LNCaP clone FGC (cell line): ENCODE data around the gene GHR.

Experiments used
- DNase-seq: peaks from one replicate; pipeline ENCODE4 v3.0.0-alpha.2; 2011; ENCODE audit warnings: low read depth
- H3K4me3 ChIP-seq: 2 replicates; pipeline ENCODE4 v1.5.1; 2011; ENCODE audit warnings: mild to moderate bottlenecking, low read depth, low read length, control low read depth
- TF ChIP-seq, protein P1 (sequence below): IDR thresholded peaks from 2 replicates; pipeline ENCODE4 v1.5.1; 2012; ENCODE audit warnings: mild to moderate bottlenecking; ENCODE audit not compliant: control insufficient read depth, insufficient read depth; ENCODE audit errors: extremely low read depth

The GHR gene

DNA sequence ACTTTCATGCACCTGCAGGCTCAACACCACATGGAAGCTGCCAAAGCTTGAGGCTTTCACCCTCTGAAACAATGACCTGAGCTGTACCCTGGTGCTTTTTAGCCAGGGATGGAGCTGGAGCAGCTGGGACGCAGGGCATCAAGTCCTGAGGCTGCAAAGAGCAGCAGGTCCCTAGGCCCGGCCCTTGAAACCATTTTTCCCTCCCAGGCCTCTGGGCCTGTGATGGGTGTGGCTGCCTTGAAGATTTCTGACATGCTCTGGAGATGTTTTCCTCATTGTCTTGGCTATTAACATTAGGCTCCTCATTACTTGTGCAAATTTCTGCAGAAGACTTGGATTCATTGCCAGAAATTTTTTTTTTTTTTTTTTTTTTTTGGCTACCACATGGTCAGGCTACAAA lies 30.3 kb upstream of the GHR start:
- no peak for DNase-seq
- TF ChIP-seq, protein P1, sequence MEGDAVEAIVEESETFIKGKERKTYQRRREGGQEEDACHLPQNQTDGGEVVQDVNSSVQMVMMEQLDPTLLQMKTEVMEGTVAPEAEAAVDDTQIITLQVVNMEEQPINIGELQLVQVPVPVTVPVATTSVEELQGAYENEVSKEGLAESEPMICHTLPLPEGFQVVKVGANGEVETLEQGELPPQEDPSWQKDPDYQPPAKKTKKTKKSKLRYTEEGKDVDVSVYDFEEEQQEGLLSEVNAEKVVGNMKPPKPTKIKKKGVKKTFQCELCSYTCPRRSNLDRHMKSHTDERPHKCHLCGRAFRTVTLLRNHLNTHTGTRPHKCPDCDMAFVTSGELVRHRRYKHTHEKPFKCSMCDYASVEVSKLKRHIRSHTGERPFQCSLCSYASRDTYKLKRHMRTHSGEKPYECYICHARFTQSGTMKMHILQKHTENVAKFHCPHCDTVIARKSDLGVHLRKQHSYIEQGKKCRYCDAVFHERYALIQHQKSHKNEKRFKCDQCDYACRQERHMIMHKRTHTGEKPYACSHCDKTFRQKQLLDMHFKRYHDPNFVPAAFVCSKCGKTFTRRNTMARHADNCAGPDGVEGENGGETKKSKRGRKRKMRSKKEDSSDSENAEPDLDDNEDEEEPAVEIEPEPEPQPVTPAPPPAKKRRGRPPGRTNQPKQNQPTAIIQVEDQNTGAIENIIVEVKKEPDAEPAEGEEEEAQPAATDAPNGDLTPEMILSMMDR = no peak
- no peak overlapping the region for H3K4me3 ChIP-seq

DNA sequence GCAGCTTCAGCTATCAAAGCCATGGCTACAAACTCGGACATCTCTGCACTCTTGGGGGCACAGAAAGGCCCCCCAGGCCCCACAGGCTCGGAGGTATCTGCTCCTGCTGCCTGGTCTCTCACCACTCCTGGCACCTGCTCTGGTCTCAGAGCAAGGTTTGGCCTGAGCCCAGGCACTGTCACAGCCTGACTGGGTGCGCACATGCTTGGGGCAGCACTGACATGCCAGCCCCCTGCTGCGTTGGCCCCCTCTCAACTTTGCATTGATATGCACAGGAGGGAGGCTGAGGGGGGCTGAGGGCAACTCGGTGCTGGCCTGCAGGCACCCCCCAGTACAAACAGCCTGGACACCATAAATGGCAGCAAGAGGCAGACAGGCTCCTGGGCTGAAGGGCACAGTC lies 27.1 kb upstream of the GHR start:
- TF ChIP-seq, protein P1 = no peak
- no peak for DNase-seq
- no peak overlapping the region for H3K4me3 ChIP-seq

DNA sequence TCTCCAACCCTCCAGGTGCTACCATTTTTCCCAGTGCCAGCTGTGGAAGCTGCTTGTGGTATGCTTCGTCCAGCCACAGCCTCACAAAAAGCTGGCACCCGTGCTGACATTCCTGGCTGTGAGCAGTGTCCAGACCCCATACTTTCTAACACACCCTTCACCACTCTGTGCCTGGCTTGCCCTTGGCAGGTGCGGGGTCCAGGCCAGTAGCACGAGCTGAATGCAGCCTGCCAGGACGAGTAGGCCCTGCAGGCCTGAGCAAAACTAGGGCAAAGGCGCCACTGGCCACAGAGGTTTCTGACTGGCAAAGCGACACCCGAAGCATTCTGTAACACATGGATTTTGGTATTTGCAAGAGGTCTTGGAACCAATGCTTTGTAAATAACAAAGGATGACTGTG lies 26.0 kb upstream of the GHR start:
- no peak overlapping the region for H3K4me3 ChIP-seq

DNA sequence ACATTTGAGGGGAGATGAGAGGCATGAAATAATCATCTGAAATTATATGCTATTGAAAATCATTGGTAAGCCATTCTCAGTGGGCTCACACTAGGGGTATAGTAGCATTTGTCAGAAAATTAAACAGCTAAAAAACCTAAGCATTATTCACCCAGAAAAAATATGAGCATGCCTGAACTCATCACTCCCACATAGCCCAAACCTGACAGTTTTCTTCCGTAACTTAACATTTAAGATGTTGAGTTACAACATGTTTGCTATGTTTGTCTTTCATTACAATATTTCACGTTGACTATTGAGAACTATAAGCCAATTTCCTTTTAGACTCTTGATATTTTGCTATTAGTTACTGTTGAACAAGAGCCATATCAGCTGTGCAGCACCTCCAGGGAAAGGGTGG lies 23.5 kb upstream of the GHR start:
- TF ChIP-seq, protein P1 = no peak
- no peak overlapping the region for H3K4me3 ChIP-seq
- DNase-seq = no peak

More for the DNA sequence above, 26.0 kb upstream of the GHR start:
- TF ChIP-seq, protein P1 = no peak
- no peak for DNase-seq

DNA sequence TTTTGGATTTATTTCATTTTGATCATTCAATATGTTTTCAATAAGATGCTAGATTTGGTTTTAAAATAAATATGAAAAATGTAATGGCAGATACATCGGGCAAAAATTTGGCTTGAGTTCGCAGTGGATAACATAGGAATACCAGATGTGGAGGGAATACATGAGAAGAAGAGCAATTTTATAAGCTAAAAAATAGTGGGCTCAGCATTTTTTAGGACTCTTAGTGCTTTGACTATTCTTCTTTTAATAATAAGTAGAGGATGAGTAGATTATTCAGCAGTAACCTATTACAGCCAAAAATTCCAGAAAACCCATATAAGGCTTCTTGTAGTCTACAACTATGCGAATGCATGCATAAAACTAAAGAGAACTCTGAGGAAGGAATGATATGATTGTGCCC lies 22.8 kb upstream of the GHR start:
- no peak overlapping the region for H3K4me3 ChIP-seq
- no peak for DNase-seq
- TF ChIP-seq, protein P1 = no peak

DNA sequence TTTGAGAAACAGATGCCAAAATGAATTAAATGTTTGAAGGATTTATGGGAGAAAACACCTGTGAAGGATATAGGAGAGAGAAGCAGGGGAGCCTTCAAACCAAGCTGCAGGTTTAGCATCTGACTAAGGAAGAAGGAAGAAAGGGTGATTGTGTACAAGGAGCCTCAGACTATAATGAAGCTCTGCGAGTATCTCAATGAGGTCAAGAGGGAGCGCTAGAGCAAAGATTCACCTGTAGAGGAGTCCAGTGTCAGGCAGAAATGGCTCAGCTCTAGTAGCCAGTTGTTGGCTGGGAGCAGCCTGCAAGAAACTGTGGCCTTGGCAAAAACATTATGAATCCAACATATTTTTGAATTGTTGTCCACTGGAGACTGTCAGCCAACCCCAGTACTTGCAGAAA lies 20.0 kb upstream of the GHR start:
- no peak overlapping the region for H3K4me3 ChIP-seq
- DNase-seq = no peak
- TF ChIP-seq, protein P1 = no peak

DNA sequence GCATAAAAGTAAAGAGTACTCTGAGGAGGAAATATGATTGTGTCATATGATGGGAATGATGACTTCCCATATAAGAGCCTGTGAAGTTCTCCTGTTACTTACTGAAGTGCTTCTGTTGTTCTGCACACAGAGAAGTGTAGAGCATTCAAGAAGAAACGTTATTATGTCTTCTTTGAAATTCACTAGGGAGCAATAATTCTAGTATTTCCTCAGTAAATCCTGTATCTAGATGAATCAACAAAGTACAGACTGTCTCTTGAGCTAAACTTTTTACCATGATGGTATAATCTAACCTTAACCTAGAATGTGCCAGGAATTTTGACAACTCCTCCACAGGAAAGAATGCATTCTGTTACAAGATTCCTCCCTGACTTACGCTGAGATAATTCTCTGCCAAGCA lies 18.9 kb upstream of the GHR start:
- no peak for DNase-seq
- no peak overlapping the region for H3K4me3 ChIP-seq
- TF ChIP-seq, protein P1 = no peak
